DND-41 (cell line): ENCODE data around the gene ZMYND11.

Source experiments
- CTCF ChIP-seq: IDR thresholded peaks from 2 replicates; pipeline ENCODE4 v1.5.1; 2012; ENCODE audit warnings: borderline replicate concordance, low read length, moderate library complexity, mild to moderate bottlenecking; ENCODE audit not compliant: poor library complexity, severe bottlenecking; ENCODE audit errors: extremely low read depth
- EZH2 ChIP-seq: IDR thresholded peaks from 3 replicates; pipeline ENCODE4 v1.6.1; 2012; ENCODE audit warnings: borderline replicate concordance, low read depth, mild to moderate bottlenecking, moderate library complexity, low read length, inconsistent platforms; ENCODE audit not compliant: severe bottlenecking

- TF ChIP-seq CTCF (no peak), EZH2 (no peak)
These were observed 89.3 kb downstream of the ZMYND11 start for GRCh38 chr10:224571-224970.
